DOHH2 (cell line): ENCODE data around the gene SLC49A3.

Experiments
- H3F3A ChIP-seq: fragments of 200-600 bp; sonication (generic), shearing (Covaris generic); 2 replicates; pipeline ENCODE4 v1.6.0; 2016; ENCODE audit warnings: antibody characterized with exemption, mild to moderate bottlenecking; ENCODE audit not compliant: control insufficient read depth, insufficient read depth
- H3K27ac ChIP-seq: fragments of 200-600 bp; sonication (generic); 2 replicates; pipeline ENCODE4 v1.5.1; 2014; ENCODE audit warnings: low read depth, mild to moderate bottlenecking, low read length, moderate library complexity
- H3K27me3 ChIP-seq: fragments of 200-600 bp; sonication (generic); 2 replicates; pipeline ENCODE4 v1.6.1; 2014; ENCODE audit warnings: mild to moderate bottlenecking, low read length, mixed read lengths; ENCODE audit not compliant: control insufficient read depth
- H3K36me3 ChIP-seq: fragments of 200-600 bp; sonication (generic); 2 replicates; pipeline ENCODE4 v1.6.1; 2014; ENCODE audit warnings: mild to moderate bottlenecking, low read length, moderate library complexity, mixed read lengths; ENCODE audit not compliant: control insufficient read depth
- H3K4me1 ChIP-seq: fragments of 200-600 bp; sonication (generic); 2 replicates; pipeline ENCODE4 v1.6.1; 2014; ENCODE audit warnings: mild to moderate bottlenecking, low read length, mixed read lengths; ENCODE audit not compliant: control insufficient read depth
- H3K4me2 ChIP-seq: fragments of 200-600 bp; sonication (generic); 2 replicates; pipeline ENCODE4 v1.6.0; 2014; ENCODE audit warnings: mild to moderate bottlenecking, low read length, moderate library complexity
- H3K4me3 ChIP-seq: fragments of 200-600 bp; sonication (generic); 2 replicates; pipeline ENCODE4 v1.5.1; 2014; ENCODE audit warnings: mild to moderate bottlenecking, low read length, mixed read lengths
- H3K79me2 ChIP-seq: fragments of 200-600 bp; sonication (generic); 2 replicates; pipeline ENCODE4 v1.6.1; 2014; ENCODE audit warnings: mild to moderate bottlenecking, low read length, mixed read lengths; ENCODE audit not compliant: control insufficient read depth
- H3K9me2 ChIP-seq: fragments of 200-600 bp; sonication (generic); replicated peaks from 2 replicates; pipeline ENCODE4 v1.6.1; 2014; ENCODE audit warnings: mild to moderate bottlenecking, low read length, mixed read lengths; ENCODE audit not compliant: control insufficient read depth
- H3K9me3 ChIP-seq: fragments of 200-600 bp; sonication (generic); 2 replicates; pipeline ENCODE4 v1.6.1; 2014; ENCODE audit warnings: antibody characterized with exemption, low read length, mixed read lengths; ENCODE audit not compliant: control insufficient read depth, insufficient read depth
- H4K20me1 ChIP-seq: fragments of 200-600 bp; sonication (generic); 2 replicates; pipeline ENCODE4 v1.6.0; 2014; ENCODE audit warnings: low read depth, mild to moderate bottlenecking, antibody characterized with exemption, low read length, moderate library complexity; ENCODE audit not compliant: control insufficient read depth, insufficient read depth
- CTCF ChIP-seq: fragments of 200-600 bp; sonication (generic); IDR thresholded peaks from one replicate; pipeline ENCODE4 v1.5.1; 2014; ENCODE audit warnings: antibody characterized with exemption, mild to moderate bottlenecking, low read depth, low read length; ENCODE audit not compliant: poor library complexity, severe bottlenecking
- EZH2phosphoT487 ChIP-seq: fragments of 200-600 bp; sonication (generic); IDR thresholded peaks from 2 replicates; pipeline ENCODE4 v1.6.1; 2017; ENCODE audit warnings: borderline replicate concordance, mild to moderate bottlenecking, antibody characterized with exemption, low read length, moderate library complexity, mixed read lengths

Gene SLC49A3

GRCh38 chr4:722851-723360 lies 34.0 kb upstream of the SLC49A3 start:
- H3K9me2 ChIP-seq, result no peaks in the 10 kb centered on the region
- H3K27ac ChIP-seq, result no peak overlapping the region
- TF ChIP-seq CTCF (no peak), EZH2phosphoT487 (no peak)
- H3F3A ChIP-seq, result no peaks in the 10 kb centered on the region
- H3K27me3 ChIP-seq, result no peaks in the 10 kb centered on the region
- H3K4me1 ChIP-seq, result no peaks in the 10 kb centered on the region
- peaks cover 20% of the 10 kb centered on the region for H3K36me3 ChIP-seq
- H3K4me3 ChIP-seq, result no peak overlapping the region
- H3K79me2 ChIP-seq, result peaks cover 94% of the 10 kb centered on the region
- H3K9me3 ChIP-seq, result peaks cover 3% of the 10 kb centered on the region; the same call in 1 of the 2 replicates
- H3K4me2 ChIP-seq, result no peak overlapping the region
- H4K20me1 ChIP-seq, result peaks cover 5% of the 10 kb centered on the region; the same call in 1 of the 2 replicates

GRCh38 chr4:722169-722725 lies 33.3 kb upstream of the SLC49A3 start:
- Histone ChIP-seq H3K4me2 (no peak overlapping the region), H3K79me2 (peaks cover 94% of the 10 kb centered on the region), H3K4me1 (no peaks in the 10 kb centered on the region), H3K9me3 (peaks cover 3% of the 10 kb centered on the region; the same call in 1 of the 2 replicates), H3K9me2 (no peaks in the 10 kb centered on the region), H3K27me3 (no peaks in the 10 kb centered on the region), H3K27ac (no peak overlapping the region), H3K36me3 (peaks cover 20% of the 10 kb centered on the region), H3F3A (no peaks in the 10 kb centered on the region), H4K20me1 (peaks cover 5% of the 10 kb centered on the region; the same call in 1 of the 2 replicates), H3K4me3 (no peak overlapping the region)
- TF ChIP-seq CTCF, result no peak
- TF ChIP-seq EZH2phosphoT487, result no peak

GRCh38 chr4:721261-722168 lies 32.6 kb upstream of the SLC49A3 start:
- H3K79me2 ChIP-seq, result peaks cover 88% of the 10 kb centered on the region
- no peak overlapping the region for H3K4me2 ChIP-seq
- no peaks in the 10 kb centered on the region for H3K4me1 ChIP-seq
- H3K27ac ChIP-seq, result no peak overlapping the region
- H3K4me3 ChIP-seq, result no peak overlapping the region
- H3K27me3 ChIP-seq, result no peaks in the 10 kb centered on the region
- H3K9me2 ChIP-seq, result no peaks in the 10 kb centered on the region
- H3F3A ChIP-seq, result no peaks in the 10 kb centered on the region
- peaks cover 20% of the 10 kb centered on the region for H3K36me3 ChIP-seq
- H4K20me1 ChIP-seq, result peaks cover 2% of the 10 kb centered on the region; the same call in 1 of the 2 replicates
- no peak for TF ChIP-seq EZH2phosphoT487
- no peak for TF ChIP-seq CTCF
- peaks cover 3% of the 10 kb centered on the region; the same call in 1 of the 2 replicates for H3K9me3 ChIP-seq
